ENCODE measurements around the gene PLD5. TPM values are rescaled to one million over a fixed set of nuclear protein-coding genes. Genes with fewer than 3 reads are reported as not detected.
"Not testable (repeated sequence)": the region's sequence is repeated elsewhere in the genome, so short reads cannot be mapped to it uniquely, and the experiment has no call there.

PLD5 gene
- total RNA-seq, 1 experiment from 2014 or later: 9.2 TPM

GRCh38 chr1:242264419-242264818 lies 260.1 kb downstream of the PLD5 start:
- H3K4me1 ChIP-seq (ENCODE audit: insufficient read depth, low read length, poor library complexity, severe bottlenecking); intact Hi-C loops (cut with micrococcal nuclease; ENCODE audit: unreplicated experiment); H3K27ac ChIP-seq (ENCODE audit: low read depth, low read length, poor library complexity, severe bottlenecking); H3K9me3 ChIP-seq (ENCODE audit: low read depth, low read length, poor library complexity, severe bottlenecking); POLR2A ChIA-PET (ENCODE audit: low non-redundant PET); CTCF ChIA-PET; BruUV-seq (replicated peaks); H3K27me3 ChIP-seq (replicated peaks; ENCODE audit: insufficient read depth, low read depth, low read length, poor library complexity); H3K36me3 ChIP-seq (ENCODE audit: insufficient read depth, low read length, poor library complexity, severe bottlenecking); H3K4me3 ChIP-seq (ENCODE audit: low read depth, low read length, poor library complexity, severe bottlenecking); DNase-seq (ENCODE audit: low spot score): not testable (repeated sequence)

GRCh38 chr1:242245255-242245654 lies 279.2 kb downstream of the PLD5 start:
- intact Hi-C loops (cut with micrococcal nuclease; ENCODE audit: unreplicated experiment): no loop called here
- Histone ChIP-seq H3K27ac (ENCODE audit: low read depth, low read length, poor library complexity, severe bottlenecking) (no peak overlapping the region), H3K36me3 (ENCODE audit: insufficient read depth, low read length, poor library complexity, severe bottlenecking) (no peaks in the 10 kb centered on the region), H3K27me3 (replicated peaks; ENCODE audit: insufficient read depth, low read depth, low read length, poor library complexity) (no peaks in the 10 kb centered on the region), H3K4me3 (ENCODE audit: low read depth, low read length, poor library complexity, severe bottlenecking) (no peak overlapping the region), H3K4me1 (ENCODE audit: insufficient read depth, low read length, poor library complexity, severe bottlenecking) (no peaks in the 10 kb centered on the region), H3K9me3 (ENCODE audit: low read depth, low read length, poor library complexity, severe bottlenecking) (no peaks in the 10 kb centered on the region)
- ChIA-PET POLR2A (ENCODE audit: low non-redundant PET) (no interaction called here), CTCF (no interaction called here)
- no TSS peak for BruUV-seq (replicated peaks)
- TF ChIP-seq EZH2 (IDR thresholded peaks at IDR 0.05; ENCODE audit: borderline replicate concordance, low read depth, low read length, poor library complexity, severe bottlenecking) (no peak), CTCF (conservative IDR thresholded peaks at IDR 0.05; ENCODE audit: low read depth, low read length) (no peak)
- DNase-seq (ENCODE audit: low spot score): no peak

DNA sequence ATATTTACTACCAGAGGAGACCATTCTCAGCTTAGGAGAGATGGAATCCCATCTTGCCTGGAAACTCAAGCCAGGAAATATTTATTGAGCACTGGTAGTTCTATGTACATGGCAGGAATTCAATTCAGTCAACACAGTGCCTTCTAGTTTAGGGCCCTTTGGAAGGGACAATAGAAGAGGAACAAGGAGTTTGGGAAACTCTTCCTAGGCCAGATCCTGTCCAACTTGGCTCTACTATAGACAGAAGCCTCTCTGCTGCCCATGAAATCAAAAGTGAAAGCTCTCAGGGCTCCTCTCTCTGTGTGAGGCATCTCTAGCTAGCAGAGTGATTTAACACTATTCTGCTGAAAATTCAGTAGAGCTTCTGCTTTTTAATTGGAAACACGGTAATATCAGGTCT lies 281.0 kb downstream of the PLD5 start:
- ChIA-PET POLR2A (ENCODE audit: low non-redundant PET) (no interaction called here), CTCF (no interaction called here)
- Histone ChIP-seq H3K27me3 (replicated peaks; ENCODE audit: insufficient read depth, low read depth, low read length, poor library complexity) (no peaks in the 10 kb centered on the region), H3K27ac (ENCODE audit: low read depth, low read length, poor library complexity, severe bottlenecking) (no peak overlapping the region), H3K9me3 (ENCODE audit: low read depth, low read length, poor library complexity, severe bottlenecking) (no peaks in the 10 kb centered on the region), H3K36me3 (ENCODE audit: insufficient read depth, low read length, poor library complexity, severe bottlenecking) (no peaks in the 10 kb centered on the region), H3K4me3 (ENCODE audit: low read depth, low read length, poor library complexity, severe bottlenecking) (no peak overlapping the region), H3K4me1 (ENCODE audit: insufficient read depth, low read length, poor library complexity, severe bottlenecking) (peaks cover 4% of the 10 kb centered on the region)
- TF ChIP-seq EZH2 (IDR thresholded peaks at IDR 0.05; ENCODE audit: borderline replicate concordance, low read depth, low read length, poor library complexity, severe bottlenecking) (no peak), CTCF (conservative IDR thresholded peaks at IDR 0.05; ENCODE audit: low read depth, low read length) (no peak)
- intact Hi-C loops (cut with micrococcal nuclease; ENCODE audit: unreplicated experiment): no loop called here
- BruUV-seq (replicated peaks): no TSS peak
- no peak for DNase-seq (ENCODE audit: low spot score)

DNA sequence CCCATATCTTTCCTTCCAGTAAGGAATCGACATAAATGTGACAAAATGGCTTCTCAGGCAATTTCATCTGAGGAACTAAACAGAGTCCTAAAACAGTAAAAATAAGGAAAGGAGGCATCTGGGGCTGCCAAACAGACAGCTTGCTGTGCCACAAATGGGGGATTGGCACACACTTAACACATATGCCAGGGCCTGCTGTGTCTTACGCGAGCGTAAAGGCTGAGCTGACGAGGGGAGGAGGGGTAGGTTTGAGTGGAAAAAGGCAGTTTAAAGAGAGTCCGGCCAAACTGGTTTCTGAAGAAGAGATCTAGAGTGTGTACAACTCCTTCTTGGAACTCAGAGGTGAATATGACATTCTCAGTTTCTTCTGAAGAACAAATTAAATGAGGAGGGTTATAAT lies 281.5 kb downstream of the PLD5 start:
- H3K36me3 ChIP-seq (ENCODE audit: insufficient read depth, low read length, poor library complexity, severe bottlenecking): no peaks in the 10 kb centered on the region
- no peak for DNase-seq (ENCODE audit: low spot score)
- CTCF ChIA-PET: no interaction called here
- H3K4me1 ChIP-seq (ENCODE audit: insufficient read depth, low read length, poor library complexity, severe bottlenecking): peaks cover 4% of the 10 kb centered on the region
- no peak overlapping the region for H3K4me3 ChIP-seq (ENCODE audit: low read depth, low read length, poor library complexity, severe bottlenecking)
- TF ChIP-seq CTCF (conservative IDR thresholded peaks at IDR 0.05; ENCODE audit: low read depth, low read length) (no peak), EZH2 (IDR thresholded peaks at IDR 0.05; ENCODE audit: borderline replicate concordance, low read depth, low read length, poor library complexity, severe bottlenecking) (no peak)
- intact Hi-C loops (cut with micrococcal nuclease; ENCODE audit: unreplicated experiment): no loop called here
- POLR2A ChIA-PET (ENCODE audit: low non-redundant PET): no interaction called here
- no peaks in the 10 kb centered on the region for H3K9me3 ChIP-seq (ENCODE audit: low read depth, low read length, poor library complexity, severe bottlenecking)
- no TSS peak for BruUV-seq (replicated peaks)
- H3K27me3 ChIP-seq (replicated peaks; ENCODE audit: insufficient read depth, low read depth, low read length, poor library complexity): no peaks in the 10 kb centered on the region
- no peak overlapping the region for H3K27ac ChIP-seq (ENCODE audit: low read depth, low read length, poor library complexity, severe bottlenecking)
